HL-60/S4 treated with retinoic acid at 250 ng/mL for 4 days and 3 days (cell line): ENCODE results near the gene SEC24A.
"Not testable (repeated sequence)": the region's sequence is repeated elsewhere in the genome, so short reads cannot be mapped to it uniquely, and the experiment has no call there.

Experiments used
- in situ Hi-C: fragments of 300-500 bp; cut with MboI; formaldehyde crosslinking; loops from 2 replicates; pipeline ENCODE4 v1.7.0; 2022; ENCODE audit warnings: low sequenced_read_pairs

Gene SEC24A

GRCh38 chr5:134648425-134649162 lies at the start of gene SEC24A:
TSS of gene SEC24A (plus strand) at chr5:134648785. CDS start at chr5:134649077, 292 bp downstream.
- in situ Hi-C loops = no loop called here

GRCh38 chr5:134599820-134600219 lies 48.8 kb upstream of the SEC24A start:
- in situ Hi-C loops = loop anchor here (25.0 kb wide), 2 partner anchors 288 to 413 kb away; partner anchors contain the start of gene SKP1

GRCh38 chr5:134600600-134600999 lies 48.0 kb upstream of the SEC24A start:
- in situ Hi-C loops = no loop called here

- in situ Hi-C loops = no loop called here
These were observed 45.5 kb upstream of the SEC24A start for GRCh38 chr5:134603059-134603458.

- in situ Hi-C loops = no loop called here
These were observed 43.7 kb upstream of the SEC24A start for GRCh38 chr5:134604908-134605307.

GRCh38 chr5:134606726-134607125 lies 41.9 kb upstream of the SEC24A start:
- in situ Hi-C loops = no loop called here

GRCh38 chr5:134608555-134608954 lies 40.0 kb upstream of the SEC24A start:
- in situ Hi-C loops = no loop called here

- in situ Hi-C loops = no loop called here
These were observed 39.2 kb upstream of the SEC24A start for GRCh38 chr5:134609232-134609851.

- in situ Hi-C loops = no loop called here
These were observed 37.9 kb upstream of the SEC24A start for GRCh38 chr5:134610725-134611124.

GRCh38 chr5:134611515-134611914 lies 37.1 kb upstream of the SEC24A start:
- in situ Hi-C loops = no loop called here

- in situ Hi-C loops = no loop called here
These were observed 34.0 kb upstream of the SEC24A start for GRCh38 chr5:134614450-134615085.

GRCh38 chr5:134620634-134621033 lies 28.0 kb upstream of the SEC24A start:
- in situ Hi-C loops = no loop called here

GRCh38 chr5:134625559-134625958 lies 23.0 kb upstream of the SEC24A start:
- in situ Hi-C loops = no loop called here

GRCh38 chr5:134626369-134627014 lies 22.1 kb upstream of the SEC24A start:
- in situ Hi-C loops = no loop called here

GRCh38 chr5:134634227-134634626 lies 14.4 kb upstream of the SEC24A start:
- in situ Hi-C loops = no loop called here

GRCh38 chr5:134635366-134635765 lies 13.2 kb upstream of the SEC24A start:
- in situ Hi-C loops = not testable (repeated sequence)

- in situ Hi-C loops = no loop called here
These were observed 11.4 kb upstream of the SEC24A start for GRCh38 chr5:134637116-134637721.

GRCh38 chr5:134638760-134639201 lies 9.8 kb upstream of the SEC24A start:
- in situ Hi-C loops = no loop called here

GRCh38 chr5:134642931-134643530 lies 5.6 kb upstream of the SEC24A start:
- in situ Hi-C loops = no loop called here

GRCh38 chr5:134647750-134648424 lies 698 bp upstream of the SEC24A start:
- in situ Hi-C loops = no loop called here
